GM23248 (cell line): ENCODE results near the gene CNTN4.

Experiments
- EZH2 ChIP-seq: fragments of 200-600 bp; sonication (generic); IDR thresholded peaks from 2 replicates; pipeline ENCODE4 v1.6.1; 2018; ENCODE audit warnings: antibody characterized with exemption, mild to moderate bottlenecking; ENCODE audit not compliant: insufficient read depth, poor library complexity, severe bottlenecking
- EZH2phosphoT487 ChIP-seq: fragments of 200-600 bp; sonication (generic); IDR thresholded peaks from 2 replicates; pipeline ENCODE4 v1.6.1; 2018; ENCODE audit warnings: antibody characterized with exemption, moderate library complexity, mild to moderate bottlenecking, low read depth; ENCODE audit not compliant: insufficient read depth

DNA sequence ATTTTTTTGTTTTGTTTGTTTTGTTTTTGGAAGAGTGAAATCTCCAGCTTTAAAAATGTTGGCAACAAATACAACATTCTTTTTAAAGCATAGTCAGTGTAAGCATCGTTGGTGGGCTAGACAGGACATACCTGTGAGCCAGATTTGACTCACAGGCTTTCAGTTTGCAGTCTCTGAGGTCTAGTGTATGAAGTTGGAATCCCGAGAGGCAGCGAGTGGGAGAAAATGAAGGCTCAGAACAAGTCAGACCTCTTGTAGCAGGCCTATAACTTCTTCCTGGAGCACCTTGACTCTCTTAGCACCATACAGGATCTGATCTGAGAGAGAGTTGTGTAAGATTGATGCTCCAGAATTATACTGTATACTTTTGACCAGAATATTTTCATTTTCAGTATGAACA, 60.2 kb downstream of the CNTN4 start:
- TF ChIP-seq EZH2phosphoT487 (no peak), EZH2 (no peak)
